AG04450 (cell line): Measurements from ENCODE around the gene ITGA5. TPM values are rescaled to one million over a fixed set of nuclear protein-coding genes. Genes with fewer than 3 reads are reported as not detected.
A peak's percentile ranks its signal among the peaks of the same experiment; 100 is the strongest.

Experiments
- CTCF ChIA-PET: fragments of 300-600, 350-600 bp; formaldehyde crosslinking; extraction: SDS; loops from one replicate; lab custom pipeline; 2022; ENCODE audit warnings: antibody characterized with exemption, inconsistent platforms; lab: Charles Lee
- POLR2A ChIA-PET: fragments of 350-600 bp; formaldehyde crosslinking; extraction: SDS; loops from one replicate; lab custom pipeline; 2021; ENCODE audit warnings: antibody characterized with exemption, inconsistent platforms; lab: Yijun Ruan, JAX
- DNase-seq: peaks from one replicate; pipeline ENCODE4 v3.0.0-alpha.2; 2011; ENCODE audit warnings: low read depth, low spot score
- H3K27ac ChIP-seq: one replicate; pipeline ENCODE4 v1.5.1; 2012; ENCODE audit warnings: low read depth, low read length, control low read depth
- H3K27me3 ChIP-seq: one replicate; pipeline ENCODE4 v1.6.0; 2012; ENCODE audit warnings: low read length; ENCODE audit not compliant: control insufficient read depth, insufficient read depth
- H3K4me3 ChIP-seq: 2 replicates; pipeline ENCODE4 v1.5.1; 2011; ENCODE audit warnings: mild to moderate bottlenecking, low read depth, low read length, control low read depth
- H3K9me3 ChIP-seq: 2 replicates; pipeline ENCODE4 v1.5.1; 2012; ENCODE audit warnings: low read length; ENCODE audit not compliant: control insufficient read depth, insufficient read depth
- CTCF ChIP-seq: IDR thresholded peaks from 2 replicates; pipeline ENCODE4 v1.5.1; 2011; ENCODE audit warnings: low read depth, low read length, control low read depth, inconsistent platforms
- polyA plus RNA-seq: library from polyadenylated mRNA; depleted of rRNA; stranded (reverse); fragments of >200 nt; gene quantifications from 2 replicates; pipeline ENCODE4 v1.2.3, GENCODE V29; 2011

Gene ITGA5
- polyA plus RNA-seq, 1 experiment = 160 TPM

GRCh38 chr12:54381136-54381535 lies 37.9 kb downstream of the ITGA5 start:
- Histone ChIP-seq H3K27ac (no peak overlapping the region), H3K4me3 (no peak overlapping the region), H3K9me3 (no peaks in the 10 kb centered on the region), H3K27me3 (no peaks in the 10 kb centered on the region)
- ChIA-PET CTCF (interaction anchor here (1.0 to 11.6 kb wide), 21 partner anchors 10 to 172 kb away, joined by 3 to 212 read pairs (median 16); partner anchors contain the start of genes COPZ1 and ITGA5), POLR2A (interaction anchor here (1.1 kb wide), 1 partner anchor 11 kb away, joined by 4 read pairs; no protein-coding TSS in a partner anchor)
- TF ChIP-seq CTCF = no peak
- no peak for DNase-seq

- Histone ChIP-seq H3K9me3 (no peaks in the 10 kb centered on the region), H3K27me3 (no peaks in the 10 kb centered on the region), H3K4me3 (peak overlapping the region; percentile 58), H3K27ac (no peak overlapping the region)
- peak; percentile 100 for TF ChIP-seq CTCF
- ChIA-PET CTCF (interaction anchor here (0.5 to 11.6 kb wide), 67 partner anchors 8 to 649 kb away, joined by 3 to 212 read pairs (median 6); partner anchors contain the start of genes CBX5, COPZ1, HNRNPA1 and ITGA5), POLR2A (interaction anchor here (1.0 kb wide), 2 partner anchors 9 to 93 kb away, joined by 3 to 4 read pairs; no protein-coding TSS in a partner anchor)
- DNase-seq = peak; percentile 34
Observed at GRCh38 chr12:54379398-54380201, 39.5 kb downstream of the ITGA5 start.

- POLR2A ChIA-PET = interaction anchor here (1.0 kb wide), 2 partner anchors 8 to 92 kb away, joined by 3 to 4 read pairs; no protein-coding TSS in a partner anchor
- H3K9me3 ChIP-seq = no peaks in the 10 kb centered on the region
- H3K27me3 ChIP-seq = no peaks in the 10 kb centered on the region
- H3K27ac ChIP-seq = no peak overlapping the region
- CTCF ChIA-PET = interaction anchor here (0.5 to 11.6 kb wide), 63 partner anchors 7 to 648 kb away, joined by 3 to 212 read pairs (median 6); partner anchors contain the start of genes CBX5, COPZ1, HNRNPA1 and ITGA5
- TF ChIP-seq CTCF = no peak
- peak overlapping the region; percentile 58 for H3K4me3 ChIP-seq
- DNase-seq = no peak
Observed at GRCh38 chr12:54378796-54379397, 40.2 kb downstream of the ITGA5 start.

- CTCF ChIA-PET = interaction anchor here (0.5 to 11.6 kb wide), 14 partner anchors 7 to 177 kb away, joined by 5 to 212 read pairs (median 25); partner anchors contain the start of gene ITGA5
- DNase-seq = no peak
- TF ChIP-seq CTCF = no peak
- H3K27ac ChIP-seq = no peak overlapping the region
- POLR2A ChIA-PET = no interaction called here
- no peaks in the 10 kb centered on the region for H3K27me3 ChIP-seq
- no peaks in the 10 kb centered on the region for H3K9me3 ChIP-seq
- no peak overlapping the region; the same call in 1 of the 2 replicates for H3K4me3 ChIP-seq
Observed at GRCh38 chr12:54377797-54378515, 41.1 kb downstream of the ITGA5 start.
